A673 (cell line): Measurements from ENCODE around the gene PGLYRP1. TPM values are rescaled to one million over a fixed set of nuclear protein-coding genes. Genes with fewer than 3 reads are reported as not detected.

Experiments used
- BruUV-seq: library from RNA; stranded (reverse); fragments of 400-500 nt; replicated peaks from 2 replicates; lab custom pipeline; 2021; lab: Mats Ljungman, UMichigan
- CTCF ChIA-PET: fragments of 300-600 bp; sonication (Branson Sonifier 250); formaldehyde crosslinking; loops from one replicate; lab custom pipeline; 2022; ENCODE audit warnings: antibody characterized with exemption; lab: Charles Lee
- POLR2A ChIA-PET: fragments of 300-600 bp; sonication (Branson Sonifier 250); formaldehyde crosslinking; loops from one replicate; lab custom pipeline; 2022; ENCODE audit warnings: antibody characterized with exemption; ENCODE audit not compliant: low non-redundant PET; lab: Charles Lee
- DNase-seq: peaks from one replicate; pipeline ENCODE4 v3.0.0-alpha.2; 2015; ENCODE audit warnings: low spot score
- H3K27ac ChIP-seq: fragments of 200-600 bp; sonication (generic); 2 replicates; pipeline ENCODE4 v1.5.1; 2016; ENCODE audit warnings: mixed run types, low read depth, mild to moderate bottlenecking, mixed read lengths, antibody characterized with exemption, low read length; ENCODE audit not compliant: poor library complexity, severe bottlenecking
- H3K27me3 ChIP-seq: fragments of 200-600 bp; sonication (generic); replicated peaks from 2 replicates; pipeline ENCODE4 v1.6.1; 2017; ENCODE audit warnings: mixed run types, low read depth, mild to moderate bottlenecking, mixed read lengths, antibody characterized with exemption, low read length; ENCODE audit not compliant: insufficient read depth, poor library complexity
- H3K36me3 ChIP-seq: fragments of 200-600 bp; sonication (generic); 2 replicates; pipeline ENCODE4 v1.6.1; 2016; ENCODE audit warnings: mixed run types, mild to moderate bottlenecking, mixed read lengths, antibody characterized with exemption, low read length; ENCODE audit not compliant: insufficient read depth, poor library complexity, severe bottlenecking
- H3K4me1 ChIP-seq: fragments of 200-600 bp; sonication (generic); 2 replicates; pipeline ENCODE4 v1.6.1; 2017; ENCODE audit warnings: mixed run types, mild to moderate bottlenecking, mixed read lengths, antibody characterized with exemption, low read length; ENCODE audit not compliant: insufficient read depth, poor library complexity, severe bottlenecking
- H3K4me3 ChIP-seq: fragments of 200-600 bp; sonication (generic); 2 replicates; pipeline ENCODE4 v1.5.1; 2016; ENCODE audit warnings: low read depth, mixed run types, mild to moderate bottlenecking, mixed read lengths, low read length; ENCODE audit not compliant: poor library complexity, severe bottlenecking
- H3K9me3 ChIP-seq: fragments of 200-600 bp; sonication (generic); 2 replicates; pipeline ENCODE4 v1.6.1; 2016; ENCODE audit warnings: mixed run types, low read depth, mild to moderate bottlenecking, mixed read lengths, antibody characterized with exemption, low read length; ENCODE audit not compliant: poor library complexity, severe bottlenecking
- EZH2 ChIP-seq: fragments of 200-600 bp; sonication (generic); IDR thresholded peaks from 2 replicates; pipeline ENCODE4 v1.6.1; 2017; ENCODE audit warnings: borderline replicate concordance, low read depth, mild to moderate bottlenecking, mixed read lengths, antibody characterized with exemption, low read length; ENCODE audit not compliant: poor library complexity, severe bottlenecking
- intact Hi-C: fragments of 100-400 bp; cut with micrococcal nuclease; formaldehyde crosslinking; loops from one replicate; pipeline ENCODE4 v1.10.0; 2022; ENCODE audit not compliant: unreplicated experiment
- total RNA-seq: library from RNA; stranded (reverse); gene quantifications from 2 replicates; pipeline ENCODE4 v1.2.3, GENCODE V29; 2021
- TF ChIP-seq, protein P1 (sequence below): fragments of 300-800, 200-600 bp; sonication (generic); conservative IDR thresholded peaks from 2 replicates; pipeline ENCODE4 v1.5.1; 2017; ENCODE audit warnings: low read depth, mild to moderate bottlenecking, antibody characterized with exemption, low read length, moderate library complexity, mixed read lengths

The PGLYRP1 gene
- total RNA-seq, 1 experiment from 2014 or later = not detected

DNA sequence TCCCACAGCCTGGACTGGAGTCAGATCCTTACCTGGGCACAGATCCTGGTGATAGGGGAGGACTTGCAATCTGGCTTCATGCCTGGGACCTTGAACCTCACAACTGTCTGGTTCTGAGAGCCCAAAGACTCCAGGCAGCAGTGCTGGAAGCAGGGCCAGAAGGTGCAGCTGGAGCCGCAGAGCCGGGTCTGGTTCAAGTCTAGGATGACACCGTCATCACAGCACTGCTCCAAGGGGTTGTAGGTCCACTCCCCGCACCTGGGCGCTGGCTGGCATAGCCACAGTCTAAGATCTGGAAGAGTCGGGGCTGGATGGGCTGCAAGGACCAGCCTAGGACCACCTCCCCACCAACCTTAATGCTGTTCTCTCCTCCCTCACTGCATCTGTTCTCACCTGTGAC, 17.3 kb upstream of the PGLYRP1 start:
- ChIA-PET POLR2A (no interaction called here), CTCF (no interaction called here)
- Histone ChIP-seq H3K4me3 (no peak overlapping the region), H3K4me1 (peaks cover 3% of the 10 kb centered on the region), H3K36me3 (no peaks in the 10 kb centered on the region), H3K27ac (no peak overlapping the region), H3K27me3 (peaks cover 36% of the 10 kb centered on the region), H3K9me3 (no peaks in the 10 kb centered on the region)
- TF ChIP-seq, protein P1, sequence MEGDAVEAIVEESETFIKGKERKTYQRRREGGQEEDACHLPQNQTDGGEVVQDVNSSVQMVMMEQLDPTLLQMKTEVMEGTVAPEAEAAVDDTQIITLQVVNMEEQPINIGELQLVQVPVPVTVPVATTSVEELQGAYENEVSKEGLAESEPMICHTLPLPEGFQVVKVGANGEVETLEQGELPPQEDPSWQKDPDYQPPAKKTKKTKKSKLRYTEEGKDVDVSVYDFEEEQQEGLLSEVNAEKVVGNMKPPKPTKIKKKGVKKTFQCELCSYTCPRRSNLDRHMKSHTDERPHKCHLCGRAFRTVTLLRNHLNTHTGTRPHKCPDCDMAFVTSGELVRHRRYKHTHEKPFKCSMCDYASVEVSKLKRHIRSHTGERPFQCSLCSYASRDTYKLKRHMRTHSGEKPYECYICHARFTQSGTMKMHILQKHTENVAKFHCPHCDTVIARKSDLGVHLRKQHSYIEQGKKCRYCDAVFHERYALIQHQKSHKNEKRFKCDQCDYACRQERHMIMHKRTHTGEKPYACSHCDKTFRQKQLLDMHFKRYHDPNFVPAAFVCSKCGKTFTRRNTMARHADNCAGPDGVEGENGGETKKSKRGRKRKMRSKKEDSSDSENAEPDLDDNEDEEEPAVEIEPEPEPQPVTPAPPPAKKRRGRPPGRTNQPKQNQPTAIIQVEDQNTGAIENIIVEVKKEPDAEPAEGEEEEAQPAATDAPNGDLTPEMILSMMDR = no peak
- no peak for TF ChIP-seq EZH2
- DNase-seq = no peak
- intact Hi-C loops = no loop called here
- BruUV-seq = no TSS peak

DNA sequence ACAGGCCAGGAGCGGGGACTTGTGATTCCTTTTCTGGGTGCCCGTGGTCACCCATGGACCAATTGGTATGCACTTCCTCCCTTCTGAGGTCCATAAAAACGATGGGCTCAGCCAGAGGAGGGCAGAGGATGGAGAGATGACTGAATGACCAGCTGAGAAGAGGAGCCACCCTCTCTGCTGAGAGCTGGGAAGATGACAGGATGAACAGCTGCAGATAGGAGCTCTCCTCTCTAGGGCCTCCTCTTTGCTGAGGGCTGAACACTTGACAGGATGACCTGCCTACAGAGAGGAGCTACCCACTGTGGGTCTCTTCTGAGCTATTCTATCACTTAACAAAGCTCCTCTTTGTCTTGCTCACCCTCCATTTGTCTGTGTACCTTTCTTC, 13.9 kb upstream of the PGLYRP1 start:
- CTCF ChIA-PET = no interaction called here
- Histone ChIP-seq H3K4me3 (no peak overlapping the region), H3K4me1 (peaks cover 3% of the 10 kb centered on the region), H3K27me3 (peaks cover 12% of the 10 kb centered on the region), H3K36me3 (no peaks in the 10 kb centered on the region), H3K9me3 (no peaks in the 10 kb centered on the region), H3K27ac (no peak overlapping the region)
- BruUV-seq = no TSS peak
- POLR2A ChIA-PET = no interaction called here
- no peak for DNase-seq
- TF ChIP-seq EZH2 = no peak
- TF ChIP-seq, protein P1 = no peak
- intact Hi-C loops = no loop called here

DNA sequence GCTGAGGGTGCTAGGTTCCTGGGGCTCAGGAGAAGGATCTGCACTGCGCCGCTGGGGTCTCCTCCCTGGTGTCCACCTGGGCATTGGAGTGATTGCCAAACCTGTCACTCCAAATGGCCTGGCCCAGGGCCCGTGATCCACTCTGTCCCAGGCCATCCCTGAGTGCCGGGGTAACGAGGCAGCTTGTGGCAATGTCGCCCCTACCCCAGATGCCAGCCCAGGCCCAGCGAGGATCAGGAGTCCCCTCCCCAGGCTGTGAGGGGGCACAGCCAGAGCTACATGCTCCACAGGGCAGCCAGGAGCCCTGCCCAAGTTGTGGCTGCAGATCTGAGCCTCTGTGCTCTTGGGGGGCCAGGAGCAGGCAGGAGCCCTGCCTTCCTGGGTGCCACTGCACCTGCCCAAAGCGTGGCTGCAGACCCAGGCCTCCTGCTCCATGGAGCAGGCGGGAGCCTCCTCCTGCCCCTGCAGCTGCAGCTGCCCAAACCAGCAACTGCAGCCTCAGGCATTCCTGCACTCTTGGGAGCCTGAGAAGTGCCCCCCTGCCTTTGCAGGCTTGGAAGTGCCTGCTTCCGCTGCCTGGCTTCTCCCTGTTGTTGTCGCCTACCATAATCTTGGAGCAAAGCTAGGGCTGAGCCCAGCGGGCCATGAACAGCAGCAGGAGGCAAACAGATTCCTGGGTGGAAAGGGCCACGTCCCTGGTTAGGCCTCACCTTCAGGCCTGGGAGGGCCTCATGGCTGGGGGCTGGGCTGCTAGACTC, 13.3 kb upstream of the PGLYRP1 start:
- Histone ChIP-seq H3K27ac (no peak overlapping the region), H3K36me3 (no peaks in the 10 kb centered on the region), H3K4me3 (no peak overlapping the region), H3K9me3 (no peaks in the 10 kb centered on the region), H3K4me1 (peaks cover 3% of the 10 kb centered on the region), H3K27me3 (peaks cover 7% of the 10 kb centered on the region)
- ChIA-PET POLR2A (no interaction called here), CTCF (no interaction called here)
- BruUV-seq = no TSS peak
- TF ChIP-seq, protein P1 = no peak
- no peak for TF ChIP-seq EZH2
- intact Hi-C loops = no loop called here
- no peak for DNase-seq
